ENCODE results near the gene ZHX3.

GRCh38 chr20:41154436-41155176, 162.9 kb downstream of the ZHX3 start:
- no peak for TF ChIP-seq CTCF (IDR thresholded peaks at IDR 0.05; ENCODE audit: insufficient read depth, low read length)
- no peak for TF ChIP-seq POLR2AphosphoS5 (IDR thresholded peaks at IDR 0.05; ENCODE audit: low read depth)
- TF ChIP-seq REST (IDR thresholded peaks at IDR 0.05; ENCODE audit: insufficient replicate concordance, low read depth), result no peak
- no peak for TF ChIP-seq GABPA (IDR thresholded peaks at IDR 0.05; ENCODE audit: low read depth)
- TF ChIP-seq SPI1 (IDR thresholded peaks at IDR 0.05; ENCODE audit: borderline replicate concordance, low read depth), result no peak
